Hepatocyte (in vitro differentiated cells): ENCODE data around the gene HECTD1.

ENCODE experiments used
- EZH2 ChIP-seq: fragments of 200-600 bp; sonication (generic); IDR thresholded peaks from 2 replicates; pipeline ENCODE4 v1.6.1; 2016; ENCODE audit warnings: antibody characterized with exemption, mild to moderate bottlenecking, borderline replicate concordance
- EZH2phosphoT487 ChIP-seq: fragments of 200-600 bp; sonication (generic); IDR thresholded peaks from one replicate; pipeline ENCODE4 v1.6.1; 2018; ENCODE audit warnings: antibody characterized with exemption, mild to moderate bottlenecking, low read depth, moderate library complexity; ENCODE audit not compliant: unreplicated experiment, severe bottlenecking
- TF ChIP-seq, protein P1 (sequence below): fragments of 200-600 bp; sonication (generic); IDR thresholded peaks from 2 replicates; pipeline ENCODE4 v1.5.1; 2016; ENCODE audit warnings: antibody characterized with exemption, mild to moderate bottlenecking; ENCODE audit not compliant: poor library complexity

GRCh38 chr14:31080484-31080883, 127.1 kb downstream of the HECTD1 start:
- TF ChIP-seq EZH2 = no peak
- TF ChIP-seq, protein P1, sequence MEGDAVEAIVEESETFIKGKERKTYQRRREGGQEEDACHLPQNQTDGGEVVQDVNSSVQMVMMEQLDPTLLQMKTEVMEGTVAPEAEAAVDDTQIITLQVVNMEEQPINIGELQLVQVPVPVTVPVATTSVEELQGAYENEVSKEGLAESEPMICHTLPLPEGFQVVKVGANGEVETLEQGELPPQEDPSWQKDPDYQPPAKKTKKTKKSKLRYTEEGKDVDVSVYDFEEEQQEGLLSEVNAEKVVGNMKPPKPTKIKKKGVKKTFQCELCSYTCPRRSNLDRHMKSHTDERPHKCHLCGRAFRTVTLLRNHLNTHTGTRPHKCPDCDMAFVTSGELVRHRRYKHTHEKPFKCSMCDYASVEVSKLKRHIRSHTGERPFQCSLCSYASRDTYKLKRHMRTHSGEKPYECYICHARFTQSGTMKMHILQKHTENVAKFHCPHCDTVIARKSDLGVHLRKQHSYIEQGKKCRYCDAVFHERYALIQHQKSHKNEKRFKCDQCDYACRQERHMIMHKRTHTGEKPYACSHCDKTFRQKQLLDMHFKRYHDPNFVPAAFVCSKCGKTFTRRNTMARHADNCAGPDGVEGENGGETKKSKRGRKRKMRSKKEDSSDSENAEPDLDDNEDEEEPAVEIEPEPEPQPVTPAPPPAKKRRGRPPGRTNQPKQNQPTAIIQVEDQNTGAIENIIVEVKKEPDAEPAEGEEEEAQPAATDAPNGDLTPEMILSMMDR = no peak
- no peak for TF ChIP-seq EZH2phosphoT487
